ENCODE results near the gene OR2D3.

OR2D3 gene

GRCh38 chr11:6911378-6911777 lies 9.4 kb upstream of the OR2D3 start:
- no peak for TF ChIP-seq CTCF (IDR thresholded peaks at IDR 0.05; ENCODE audit: low read length, missing control alignments)
- no peak overlapping the region for H3K4me3 ChIP-seq (replicated peaks; ENCODE audit: low read depth, low read length)
- DNase-seq (ENCODE audit: low read depth) = no peak

GRCh38 chr11:6911948-6912347 lies 8.9 kb upstream of the OR2D3 start:
- peak; percentile 80 for DNase-seq (ENCODE audit: low read depth)
- TF ChIP-seq CTCF (IDR thresholded peaks at IDR 0.05; ENCODE audit: low read length, missing control alignments) = no peak
- H3K4me3 ChIP-seq (replicated peaks; ENCODE audit: low read depth, low read length) = no peak overlapping the region

GRCh38 chr11:6919698-6920097 lies 1.1 kb upstream of the OR2D3 start:
- no peak for TF ChIP-seq CTCF (IDR thresholded peaks at IDR 0.05; ENCODE audit: low read length, missing control alignments)

GRCh38 chr11:6925007-6925577 lies 4.3 kb downstream of the OR2D3 start:
- H3K4me3 ChIP-seq (replicated peaks; ENCODE audit: low read depth, low read length) = no peak overlapping the region
- TF ChIP-seq CTCF (IDR thresholded peaks at IDR 0.05; ENCODE audit: low read length, missing control alignments) = no peak
- no peak for DNase-seq (ENCODE audit: low read depth)

More at GRCh38 chr11:6919698-6920097, 1.1 kb upstream of the OR2D3 start:
- no peak overlapping the region for H3K4me3 ChIP-seq (replicated peaks; ENCODE audit: low read depth, low read length)
- no peak for DNase-seq (ENCODE audit: low read depth)

DNA sequence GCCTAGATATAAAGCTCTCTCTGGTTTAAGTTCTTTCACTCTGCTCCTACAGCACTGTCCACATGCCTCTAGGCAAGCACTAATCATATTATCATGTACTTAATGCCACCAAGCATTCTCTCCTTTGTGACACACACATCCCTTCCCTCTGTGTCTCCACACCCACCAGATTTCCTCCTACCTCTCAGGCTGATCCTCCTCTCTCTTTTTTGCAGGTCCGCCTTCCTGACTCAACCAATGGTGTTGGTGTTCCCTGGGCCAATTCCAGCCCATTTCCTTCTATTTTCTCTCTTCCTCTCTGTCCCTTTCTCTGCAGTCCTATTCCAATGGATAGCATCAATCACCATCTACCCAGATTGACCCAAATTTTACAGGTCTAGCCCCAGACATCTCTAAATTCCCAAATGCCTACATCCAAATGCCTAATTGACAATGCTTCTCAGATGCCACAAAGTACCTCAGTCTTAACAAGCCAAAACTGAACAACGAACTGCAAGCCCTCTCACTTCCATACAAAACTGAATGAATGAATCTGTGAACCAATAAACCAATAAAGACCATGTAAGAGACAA lies 4.9 kb downstream of the OR2D3 start:
- DNase-seq (ENCODE audit: low read depth) = peak; percentile 35
- peak overlapping the region; percentile 91 for H3K4me3 ChIP-seq (replicated peaks; ENCODE audit: low read depth, low read length)
- TF ChIP-seq CTCF (IDR thresholded peaks at IDR 0.05; ENCODE audit: low read length, missing control alignments) = no peak

DNA sequence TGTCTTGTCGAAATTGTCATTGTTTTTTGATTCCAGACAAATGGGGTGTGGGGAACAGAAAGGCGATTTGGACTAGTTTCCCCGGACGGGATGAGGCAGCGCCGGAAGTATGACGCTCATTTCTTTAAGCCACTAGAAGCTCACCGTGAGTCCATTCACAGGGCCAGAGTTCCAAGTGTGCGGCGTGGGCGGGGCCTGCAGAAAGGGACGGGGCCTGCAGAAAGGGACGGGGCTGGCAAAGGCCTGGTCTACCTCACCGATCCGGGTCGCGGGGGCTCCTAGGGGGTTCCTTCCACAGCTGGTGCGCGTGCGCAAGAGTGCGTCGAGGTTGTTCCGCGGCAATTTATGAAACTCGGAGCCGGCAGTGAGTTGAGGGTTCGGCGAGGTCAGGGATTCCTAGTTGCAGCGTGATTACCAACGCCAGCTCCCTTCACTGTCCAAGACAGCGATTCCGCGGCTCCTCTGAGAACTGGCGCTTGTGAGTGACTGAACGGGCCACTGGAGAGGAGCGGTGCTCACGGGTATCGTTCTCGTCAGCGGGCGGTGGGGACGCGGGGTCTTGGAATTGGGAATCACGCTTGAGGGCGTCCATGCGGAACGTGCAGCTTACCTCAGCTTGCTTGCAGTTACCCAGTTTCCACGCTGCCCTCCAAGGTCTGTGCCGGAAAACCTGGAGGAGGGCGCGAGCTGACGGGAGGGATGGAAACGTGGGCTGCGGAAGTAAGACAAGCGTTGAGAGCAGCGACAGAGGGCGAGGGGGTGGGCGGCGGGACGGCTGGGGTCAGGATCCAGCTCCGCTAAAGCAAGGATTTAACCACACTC lies 5.6 kb downstream of the OR2D3 start, which contains the start of gene ZNF215:
Gene ZNF215 (plus strand): TSS at position 219 of the 822 bp plus-strand sequence. CDS start 5,847 bp downstream, outside the sequence.
- TF ChIP-seq CTCF (IDR thresholded peaks at IDR 0.05; ENCODE audit: low read length, missing control alignments) = no peak
- peak within 1 kb of the TSS; percentile 91 for H3K4me3 ChIP-seq (replicated peaks; ENCODE audit: low read depth, low read length)
- DNase-seq (ENCODE audit: low read depth) = peak; percentile 90

Measured in fibroblast of pulmonary artery (primary cell).